ENCODE results near the gene POP5. TPM values are rescaled to one million over a fixed set of nuclear protein-coding genes. Genes with fewer than 3 reads are reported as not detected.

Gene POP5, protein sequence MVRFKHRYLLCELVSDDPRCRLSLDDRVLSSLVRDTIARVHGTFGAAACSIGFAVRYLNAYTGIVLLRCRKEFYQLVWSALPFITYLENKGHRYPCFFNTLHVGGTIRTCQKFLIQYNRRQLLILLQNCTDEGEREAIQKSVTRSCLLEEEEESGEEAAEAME
- total RNA-seq = 10 to 100 TPM; 53.5 to 55.4 TPM

DNA sequence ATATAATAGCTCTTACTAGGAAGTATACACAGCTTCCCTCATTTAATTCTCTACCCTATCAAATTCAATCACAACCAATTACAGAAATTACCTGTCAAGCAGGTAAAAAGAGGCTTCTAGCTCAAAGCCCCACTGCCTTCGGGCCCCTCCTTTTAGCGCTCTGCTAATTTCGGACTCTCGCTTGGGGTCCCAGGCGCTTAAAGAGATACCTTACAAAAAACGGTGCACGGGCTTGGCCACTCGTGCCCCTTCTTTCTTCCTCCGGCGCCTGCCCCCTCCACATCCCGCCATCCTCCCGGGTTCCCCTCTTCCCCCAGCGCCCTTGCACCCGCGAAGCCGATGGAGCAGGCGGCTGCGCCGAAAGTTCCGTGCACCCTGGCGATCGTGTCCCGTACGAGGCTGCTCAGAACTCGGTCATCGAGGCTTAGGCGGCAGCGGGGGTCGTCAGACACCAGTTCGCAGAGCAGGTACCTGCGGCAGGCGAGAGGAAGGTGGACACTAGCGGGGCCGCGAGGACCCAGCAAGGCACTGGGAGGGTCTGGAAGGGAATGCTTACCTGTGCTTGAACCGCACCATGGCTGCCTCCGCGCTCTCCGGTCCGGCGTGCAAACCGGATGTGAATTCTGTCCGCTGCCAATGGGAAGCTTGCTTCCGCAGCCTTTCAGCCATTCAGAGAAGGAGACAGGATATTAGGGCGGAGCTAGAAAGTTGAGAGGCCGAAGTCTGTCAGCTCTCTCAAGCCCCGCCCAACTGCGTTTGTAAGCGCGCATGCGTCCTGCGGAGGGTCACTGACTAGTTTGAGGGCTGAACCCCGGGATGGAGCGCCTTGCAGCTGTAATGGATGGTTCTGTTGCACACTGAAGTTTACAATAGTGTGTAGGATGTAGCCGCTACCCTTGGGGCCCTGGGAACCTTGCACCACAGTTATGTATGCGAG is at the start of gene POP5:
Gene POP5 (minus strand): TSS at position 616 of the 937 bp plus-strand sequence. CDS start 40 bp downstream, at position 576.

DNA sequence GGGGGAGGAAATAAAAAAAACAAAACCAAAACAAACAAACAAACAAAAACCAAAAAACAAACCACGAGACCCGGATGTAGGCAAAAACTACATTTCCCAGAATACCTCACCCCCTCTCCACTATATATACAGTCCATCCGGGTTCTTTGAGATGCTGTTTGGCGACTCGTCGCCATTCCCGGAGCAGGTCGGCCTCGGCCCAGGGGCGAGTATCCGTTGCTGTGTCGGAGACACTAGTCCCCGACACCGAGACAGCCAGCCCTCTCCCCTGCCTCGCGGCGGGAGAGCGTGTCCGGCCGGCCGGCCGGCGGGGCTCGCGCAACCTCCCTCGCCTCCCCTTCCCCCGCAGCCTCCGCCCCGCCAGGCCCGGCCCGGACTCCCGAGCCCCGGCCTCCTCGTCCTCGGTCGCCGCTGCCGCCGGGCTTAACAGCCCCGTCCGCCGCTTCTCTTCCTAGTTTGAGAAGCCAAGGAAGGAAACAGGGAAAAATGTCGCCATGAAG is 46.9 kb downstream of the POP5 start, which contains the start of gene RNF10:
Gene RNF10 (plus strand): TSS at position 154 of the 500 bp plus-strand sequence. CDS start 456 bp downstream, outside the sequence.

DNA sequence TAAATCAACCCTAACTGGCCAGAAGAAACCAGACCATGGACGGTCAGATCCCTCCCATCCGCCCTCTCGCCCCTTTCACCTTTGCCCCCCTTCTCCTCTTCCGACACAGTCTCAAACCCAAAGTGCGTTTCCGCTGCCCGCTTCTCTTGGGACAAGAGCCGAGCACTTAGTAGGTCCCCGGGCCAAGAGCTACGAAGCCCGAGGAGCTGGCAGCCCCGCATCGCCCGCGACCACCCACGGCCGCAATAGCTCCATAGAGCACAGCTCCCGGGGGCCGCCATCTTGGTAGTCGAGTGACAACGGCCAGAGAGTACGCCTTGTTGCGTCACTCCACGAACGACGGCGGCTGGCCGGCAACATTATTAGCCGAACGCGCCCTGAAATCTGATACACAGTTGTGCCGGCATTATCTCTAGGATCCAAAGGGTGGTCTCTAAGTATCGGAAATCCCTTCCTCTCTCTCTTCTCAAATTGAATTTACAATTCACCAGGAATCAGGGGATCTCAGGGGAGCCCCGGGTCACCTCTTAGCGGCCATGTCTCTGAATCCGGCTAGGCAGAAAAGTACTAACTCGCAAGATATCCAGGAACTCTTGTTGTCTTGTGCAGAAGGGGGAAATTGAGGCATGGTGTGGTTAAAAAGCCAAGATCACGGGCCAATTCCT is 52.2 kb downstream of the POP5 start, which contains the start of gene COQ5:
Gene COQ5 (minus strand): TSS at position 298 of the 665 bp plus-strand sequence. CDS start 17 bp downstream, at position 281.

Other genes with a start within 250 kb of the POP5 start
- not detected for gene MSI1, start 212.2 kb downstream of the POP5 start, total RNA-seq
- gene COX6A1, start 143.3 kb downstream of the POP5 start, total RNA-seq = 100 to 1,000 TPM; 251 to 266 TPM
- gene TRIAP1, start 135.0 kb downstream of the POP5 start, total RNA-seq = 10 to 100 TPM; 24.4 to 27.2 TPM
- 10 to 100 TPM; 27.0 to 31.4 TPM for gene GATC, start 135.0 kb downstream of the POP5 start, total RNA-seq
- gene SRSF9, start 111.7 kb downstream of the POP5 start, total RNA-seq = 100 to 1,000 TPM; 152 to 155 TPM
- 100 to 1,000 TPM; 230 to 234 TPM for gene DYNLL1, start 85.3 kb downstream of the POP5 start, total RNA-seq
- gene COQ5, start 52.2 kb downstream of the POP5 start, total RNA-seq = 10 to 100 TPM; 27.6 to 27.8 TPM
- 100 to 1,000 TPM; 189 to 193 TPM for gene RNF10, start 47.0 kb downstream of the POP5 start, total RNA-seq
- gene CABP1, start 59.2 kb upstream of the POP5 start, total RNA-seq = under 1 TPM; 0.68 to 0.79 TPM
- gene MLEC, start 105.7 kb upstream of the POP5 start, total RNA-seq = 10 to 100 TPM; 70.2 to 70.6 TPM
- gene UNC119B, start 129.1 kb upstream of the POP5 start, total RNA-seq = 10 to 100 TPM; 21.1 to 22.0 TPM
- gene ACADS, start 144.4 kb upstream of the POP5 start, total RNA-seq = 10 to 100 TPM; 14.8 to 16.6 TPM